Mesenchymal stem cell (in vitro differentiated cells and primary cell): ENCODE measurements around the gene FBRSL1.
A peak's percentile ranks its signal among the peaks of the same experiment; 100 is the strongest.

Experiments
- DNase-seq: peaks from one replicate; pipeline ENCODE4 v3.0.0-alpha.2; 2013
- H2AFZ ChIP-seq: one replicate; pipeline ENCODE4 v1.6.1; 2013; ENCODE audit warnings: low read depth, mild to moderate bottlenecking, control low read depth, inconsistent platforms, low read length, moderate library complexity
- H2AK5ac ChIP-seq: 2 replicates; pipeline ENCODE4 v1.6.1; 2013; ENCODE audit warnings: low read length, moderate library complexity, mild to moderate bottlenecking, inconsistent platforms; ENCODE audit not compliant: severe bottlenecking
- H2BK120ac ChIP-seq: one replicate; pipeline ENCODE4 v1.6.1; 2013; ENCODE audit warnings: low read depth, mild to moderate bottlenecking, inconsistent platforms, low read length, moderate library complexity
- H2BK12ac ChIP-seq, 2 experiments: one replicate each; pipeline ENCODE4 v1.6.1; 2013; ENCODE audit warnings: inconsistent platforms in 2 of 2, low read length in 2 of 2, mild to moderate bottlenecking in 2 of 2, moderate library complexity in 2 of 2, control low read depth in 1 of 2
- H2BK15ac ChIP-seq: one replicate; pipeline ENCODE4 v1.6.1; 2013; ENCODE audit warnings: mild to moderate bottlenecking, low read depth, inconsistent platforms; ENCODE audit not compliant: poor library complexity, severe bottlenecking
- H2BK5ac ChIP-seq: 2 replicates; pipeline ENCODE4 v1.6.1; 2013; ENCODE audit warnings: low read depth, mild to moderate bottlenecking, low read length, control low read depth, inconsistent platforms; ENCODE audit not compliant: poor library complexity, severe bottlenecking
- H3K14ac ChIP-seq, 2 experiments: one replicate each; pipeline ENCODE4 v1.6.1; 2013; ENCODE audit warnings: inconsistent platforms in 2 of 2, low read length in 2 of 2, control low read depth in 1 of 2, mild to moderate bottlenecking in 1 of 2, moderate library complexity in 1 of 2
- H3K18ac ChIP-seq, 2 experiments: one replicate each; pipeline ENCODE4 v1.6.1; 2013; ENCODE audit warnings: inconsistent platforms in 2 of 2, low read length in 2 of 2, control low read depth in 1 of 2, low read depth in 1 of 2, mild to moderate bottlenecking in 1 of 2
- H3K23ac ChIP-seq, 2 experiments: one replicate each; pipeline ENCODE4 v1.6.1; 2013; ENCODE audit warnings: inconsistent platforms in 2 of 2, low read length in 2 of 2, mild to moderate bottlenecking in 2 of 2, moderate library complexity in 2 of 2, control low read depth in 1 of 2
- H3K27ac ChIP-seq: 2 replicates; pipeline ENCODE4 v1.5.1; 2013; ENCODE audit warnings: mild to moderate bottlenecking, moderate library complexity, low read length, control low read depth, inconsistent platforms; ENCODE audit not compliant: poor library complexity, severe bottlenecking
- H3K27me3 ChIP-seq, 2 experiments: 2 replicates each; pipeline versions ENCODE4 v1.6.1 to v1.7.0; 2013; ENCODE audit warnings: low read length in 2 of 2, mild to moderate bottlenecking in 2 of 2, moderate library complexity in 2 of 2, control low read depth in 1 of 2, inconsistent platforms in 1 of 2; ENCODE audit not compliant: control insufficient read depth in 1 of 2, insufficient read depth in 1 of 2
- H3K36me3 ChIP-seq, 2 experiments: 2 replicates each; pipeline versions ENCODE4 v1.6.1 to v1.7.0; 2013; ENCODE audit warnings: low read length in 2 of 2, control low read depth in 1 of 2, inconsistent platforms in 1 of 2, low read depth in 1 of 2, mild to moderate bottlenecking in 1 of 2; ENCODE audit not compliant: insufficient read depth in 2 of 2, control insufficient read depth in 1 of 2
- H3K4ac ChIP-seq, 2 experiments: one replicate each; pipeline ENCODE4 v1.6.1; 2013; ENCODE audit warnings: inconsistent platforms in 2 of 2, low read length in 2 of 2, mild to moderate bottlenecking in 2 of 2, moderate library complexity in 2 of 2, control low read depth in 1 of 2, low read depth in 1 of 2
- H3K4me1 ChIP-seq: 2 replicates; pipeline ENCODE4 v1.6.1; 2013; ENCODE audit warnings: low read depth, low read length, control low read depth; ENCODE audit not compliant: control insufficient read depth, insufficient read depth
- H3K4me2 ChIP-seq: 2 replicates; pipeline ENCODE4 v1.6.1; 2013; ENCODE audit warnings: low read length, mild to moderate bottlenecking, inconsistent platforms; ENCODE audit not compliant: poor library complexity, severe bottlenecking
- H3K4me3 ChIP-seq, 2 experiments: 2 replicates each; pipeline versions ENCODE4 v1.5.1 to v1.7.0; 2013; ENCODE audit warnings: low read length in 2 of 2, mild to moderate bottlenecking in 2 of 2, control low read depth in 1 of 2, low read depth in 1 of 2; ENCODE audit not compliant: insufficient read depth in 1 of 2
- H3K79me1 ChIP-seq: replicated peaks from 2 replicates; pipeline ENCODE4 v1.6.1; 2013; ENCODE audit warnings: mild to moderate bottlenecking, control low read depth, low read length, inconsistent platforms; ENCODE audit not compliant: poor library complexity, severe bottlenecking
- H3K9ac ChIP-seq: 2 replicates; pipeline ENCODE4 v1.7.0; 2013; ENCODE audit warnings: mild to moderate bottlenecking, low read length, moderate library complexity
- H3K9me3 ChIP-seq: 2 replicates; pipeline ENCODE4 v1.7.0; 2013; ENCODE audit warnings: mild to moderate bottlenecking, low read length; ENCODE audit not compliant: control insufficient read depth
- H4K8ac ChIP-seq: one replicate; pipeline ENCODE4 v1.6.1; 2013; ENCODE audit warnings: inconsistent platforms, mild to moderate bottlenecking, low read length, moderate library complexity
- H4K91ac ChIP-seq: one replicate; pipeline ENCODE4 v1.6.1; 2013; ENCODE audit warnings: mild to moderate bottlenecking, low read length, inconsistent platforms
- WGBS: methylation state at CpG from one replicate; pipeline ENCODE4 v1.1.7; 2013; ENCODE audit warnings: mixed read lengths; 5-methylcytosine and 5-hydroxymethylcytosine counted together

Gene FBRSL1

GRCh38 chr12:132471011-132471857, 18.7 kb upstream of the FBRSL1 start:
- Histone ChIP-seq H2BK120ac (no peak overlapping the region), H3K36me3 (no peaks in the 10 kb centered on the region), H3K27ac (no peak overlapping the region), H2BK15ac (no peak overlapping the region), H3K4me1 (peaks cover 2% of the 10 kb centered on the region), H3K27me3 (peaks cover 4 to 21% of the 10 kb centered on the region in 2 experiments), H4K8ac (no peak overlapping the region), H2BK12ac (no peak overlapping the region), H3K4me3 (no peak overlapping the region), H2BK5ac (no peak overlapping the region), H2AK5ac (no peak overlapping the region), H3K14ac (peak overlapping the region in 1 of 2 experiments; percentile 32), H3K9ac (no peak overlapping the region), H3K23ac (no peak overlapping the region), H3K79me1 (no peaks in the 10 kb centered on the region), H3K4ac (no peak overlapping the region), H3K9me3 (no peaks in the 10 kb centered on the region), H2AFZ (no peak overlapping the region), H3K4me2 (no peak overlapping the region), H4K91ac (no peak overlapping the region), H3K18ac (peak overlapping the region in 1 of 2 experiments; percentile 12)
- no peak for DNase-seq
- WGBS, result 81% methylated on average over 18 of the region's 18 CpGs

- Histone ChIP-seq H3K36me3 (no peaks in the 10 kb centered on the region), H3K4me1 (peaks cover 2% of the 10 kb centered on the region), H3K9ac (no peak overlapping the region), H3K9me3 (no peaks in the 10 kb centered on the region), H3K27ac (no peak overlapping the region), H3K23ac (no peak overlapping the region), H4K91ac (no peak overlapping the region), H3K4ac (no peak overlapping the region), H2AK5ac (no peak overlapping the region), H4K8ac (no peak overlapping the region), H2AFZ (no peak overlapping the region), H3K4me2 (no peak overlapping the region), H2BK5ac (no peak overlapping the region), H3K18ac (no peak overlapping the region), H3K27me3 (peaks cover 4 to 17% of the 10 kb centered on the region in 2 experiments), H3K79me1 (no peaks in the 10 kb centered on the region), H3K4me3 (peak overlapping the region in 1 of 2 experiments; percentile 63), H2BK15ac (no peak overlapping the region), H2BK12ac (no peak overlapping the region), H3K14ac (no peak overlapping the region), H2BK120ac (no peak overlapping the region)
- DNase-seq, result no peak
- WGBS, result 75% methylated on average over 16 of the region's 16 CpGs
Measured at GRCh38 chr12:132471858-132472255, 18.1 kb upstream of the FBRSL1 start.

- no peak overlapping the region for H2AFZ ChIP-seq
- no peak overlapping the region for H3K4ac ChIP-seq
- no peak overlapping the region for H4K91ac ChIP-seq
- no peak overlapping the region for H4K8ac ChIP-seq
- H3K23ac ChIP-seq, result no peak overlapping the region
- H3K18ac ChIP-seq, result no peak overlapping the region
- H3K9me3 ChIP-seq, result no peaks in the 10 kb centered on the region
- H3K79me1 ChIP-seq, result no peaks in the 10 kb centered on the region
- H3K36me3 ChIP-seq, result no peaks in the 10 kb centered on the region
- peaks cover 4 to 13% of the 10 kb centered on the region in 2 experiments for H3K27me3 ChIP-seq
- H3K27ac ChIP-seq, result no peak overlapping the region
- WGBS, result 85% methylated on average over 14 of the region's 15 CpGs
- H3K4me1 ChIP-seq, result peaks cover 2% of the 10 kb centered on the region
- no peak overlapping the region for H2AK5ac ChIP-seq
- H3K9ac ChIP-seq, result no peak overlapping the region
- no peak for DNase-seq
- H2BK12ac ChIP-seq, result no peak overlapping the region
- H3K14ac ChIP-seq, result no peak overlapping the region
- no peak overlapping the region for H2BK5ac ChIP-seq
- no peak overlapping the region for H2BK15ac ChIP-seq
- H2BK120ac ChIP-seq, result no peak overlapping the region
- no peak overlapping the region for H3K4me2 ChIP-seq
- H3K4me3 ChIP-seq, result peak overlapping the region in 1 of 2 experiments; percentile 63
Measured at GRCh38 chr12:132472386-132472785, 17.6 kb upstream of the FBRSL1 start.

- Histone ChIP-seq H3K4ac (no peak overlapping the region), H2BK5ac (no peak overlapping the region), H3K23ac (no peak overlapping the region), H3K4me3 (peak overlapping the region in 1 of 2 experiments; percentile 63), H2AK5ac (no peak overlapping the region), H3K4me1 (peaks cover 2% of the 10 kb centered on the region), H3K27ac (no peak overlapping the region), H3K9ac (peak overlapping the region; percentile 62), H3K27me3 (peaks cover 2 to 9% of the 10 kb centered on the region in 2 experiments), H4K8ac (no peak overlapping the region), H2BK15ac (no peak overlapping the region), H3K36me3 (no peaks in the 10 kb centered on the region), H2AFZ (no peak overlapping the region), H3K4me2 (no peak overlapping the region), H3K14ac (no peak overlapping the region), H4K91ac (no peak overlapping the region), H3K18ac (no peak overlapping the region), H2BK120ac (no peak overlapping the region), H3K79me1 (no peaks in the 10 kb centered on the region), H3K9me3 (no peaks in the 10 kb centered on the region), H2BK12ac (no peak overlapping the region)
- no peak for DNase-seq
- WGBS, result 91% methylated on average over 15 of the region's 35 CpGs
Measured at GRCh38 chr12:132474237-132474741, 15.7 kb upstream of the FBRSL1 start.
